Endometrial microvascular endothelial cells (primary cell): ENCODE data around the gene FBXO21. TPM values are rescaled to one million over a fixed set of nuclear protein-coding genes. Genes with fewer than 3 reads are reported as not detected.

ENCODE experiments used
- in situ Hi-C: cut with HindIII; loops from 2 replicates; pipeline ENCODE4 v1.10.0; 2017; ENCODE audit warnings: low sequenced_read_pairs, low pct_unique_long_range_greater_than_20kb; ENCODE audit errors: inconsistent ontology term
- total RNA-seq: library from RNA; depleted of rRNA; stranded (reverse); fragments of >200 nt; gene quantifications from one replicate; pipeline ENCODE4 v1.2.3, GENCODE V29; 2015; ENCODE audit errors: inconsistent ontology term

FBXO21 gene
- total RNA-seq, 1 donor from 2014 or later = 74.2 TPM

- in situ Hi-C loops = no loop called here
Observed at GRCh38 chr12:117147639-117148038, 42.6 kb downstream of the FBXO21 start.

- in situ Hi-C loops = no loop called here
Observed at GRCh38 chr12:117145597-117146154, 44.6 kb downstream of the FBXO21 start.

GRCh38 chr12:117144599-117144998 is 45.7 kb downstream of the FBXO21 start:
- in situ Hi-C loops = no loop called here

- in situ Hi-C loops = no loop called here
Observed at GRCh38 chr12:117143008-117143532, 47.2 kb downstream of the FBXO21 start.

GRCh38 chr12:117142094-117142493 is 48.2 kb downstream of the FBXO21 start:
- in situ Hi-C loops = no loop called here

GRCh38 chr12:117141097-117141898 is 49.0 kb downstream of the FBXO21 start:
- in situ Hi-C loops = no loop called here

GRCh38 chr12:117140397-117141096 is 49.7 kb downstream of the FBXO21 start:
- in situ Hi-C loops = no loop called here

GRCh38 chr12:117139025-117139717 is 51.1 kb downstream of the FBXO21 start:
- in situ Hi-C loops = no loop called here

- in situ Hi-C loops = no loop called here
Observed at GRCh38 chr12:117134721-117135120, 55.5 kb downstream of the FBXO21 start.

- in situ Hi-C loops = no loop called here
Observed at GRCh38 chr12:117134059-117134458, 56.2 kb downstream of the FBXO21 start.

GRCh38 chr12:117130801-117131200 is 59.5 kb downstream of the FBXO21 start:
- in situ Hi-C loops = no loop called here

- in situ Hi-C loops = no loop called here
Observed at GRCh38 chr12:117129391-117129790, 60.9 kb downstream of the FBXO21 start.

GRCh38 chr12:117127933-117128823 is 62.1 kb downstream of the FBXO21 start:
- in situ Hi-C loops = no loop called here

- in situ Hi-C loops = no loop called here
Observed at GRCh38 chr12:117126335-117126734, 63.9 kb downstream of the FBXO21 start.

GRCh38 chr12:117125767-117126166 is 64.5 kb downstream of the FBXO21 start:
- in situ Hi-C loops = no loop called here

- in situ Hi-C loops = no loop called here
Observed at GRCh38 chr12:117125272-117125613, 65.0 kb downstream of the FBXO21 start.

- in situ Hi-C loops = no loop called here
Observed at GRCh38 chr12:117124421-117125271, 65.6 kb downstream of the FBXO21 start.

GRCh38 chr12:117121441-117121840 is 68.8 kb downstream of the FBXO21 start:
- in situ Hi-C loops = no loop called here
